Measurements from ENCODE around the gene NCKAP5.
"Not testable (repeated sequence)": the region's sequence is repeated elsewhere in the genome, so short reads cannot be mapped to it uniquely, and the experiment has no call there.

Gene NCKAP5

DNA sequence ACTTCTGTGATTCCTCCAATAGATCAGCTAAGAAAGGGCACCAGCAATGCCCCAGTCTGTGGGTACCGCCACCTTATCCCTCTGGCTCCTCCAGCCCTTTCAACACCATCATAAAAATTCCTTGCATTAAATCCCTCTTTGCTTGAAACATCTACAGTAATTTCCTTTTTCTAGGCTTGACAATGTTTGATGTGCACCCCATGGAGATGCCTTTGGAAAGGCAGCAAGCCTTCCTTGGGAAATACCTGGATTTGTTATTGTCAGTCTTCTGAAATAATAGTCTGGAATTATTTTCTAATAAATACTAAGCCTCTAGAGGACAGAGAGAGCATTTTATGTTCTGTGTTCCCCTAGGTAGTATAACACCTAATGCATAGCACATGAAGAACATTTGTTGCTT lies 46.1 kb downstream of the NCKAP5 start:
- DNase-seq (ENCODE audit: low read depth): no peak

DNA sequence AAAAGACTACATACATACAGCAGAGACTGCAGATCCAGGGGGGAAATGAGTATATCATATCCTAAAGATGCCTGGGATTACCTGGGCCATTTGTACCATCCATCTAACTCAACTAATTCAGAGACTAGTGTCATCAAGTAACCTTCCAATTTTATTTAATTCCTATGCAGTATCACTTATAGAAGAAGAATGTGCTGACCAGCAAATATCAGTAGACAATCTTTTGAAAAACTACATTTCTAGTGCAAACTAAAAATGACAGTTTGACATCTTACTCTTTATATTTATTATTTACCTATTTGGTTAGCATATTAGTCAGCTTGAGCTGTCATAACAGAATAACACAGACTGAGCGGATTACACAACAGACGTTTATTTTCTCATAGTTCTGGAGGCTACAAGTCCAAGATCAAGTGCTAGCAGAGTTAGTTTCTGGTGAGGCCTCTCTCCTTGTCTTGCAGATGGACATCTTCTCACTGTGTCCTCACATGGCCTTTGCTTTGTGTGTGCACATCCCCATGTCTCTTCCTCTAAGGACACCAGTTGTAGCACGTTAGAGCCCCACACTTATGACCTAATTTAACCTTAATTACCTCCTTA lies 47.0 kb downstream of the NCKAP5 start:
- no peak for DNase-seq (ENCODE audit: low read depth)

GRCh38 chr2:133519677-133520076 lies 48.6 kb downstream of the NCKAP5 start:
- not testable (repeated sequence) for DNase-seq (ENCODE audit: low read depth)

- no peak for DNase-seq (ENCODE audit: low read depth)
Measured at GRCh38 chr2:133518700-133519344, 49.4 kb downstream of the NCKAP5 start.

- no peak for DNase-seq (ENCODE audit: low read depth)
Measured at GRCh38 chr2:133517876-133518275, 50.4 kb downstream of the NCKAP5 start.

- no peak for DNase-seq (ENCODE audit: low read depth)
Measured at GRCh38 chr2:133516405-133517026, 51.7 kb downstream of the NCKAP5 start.

DNA sequence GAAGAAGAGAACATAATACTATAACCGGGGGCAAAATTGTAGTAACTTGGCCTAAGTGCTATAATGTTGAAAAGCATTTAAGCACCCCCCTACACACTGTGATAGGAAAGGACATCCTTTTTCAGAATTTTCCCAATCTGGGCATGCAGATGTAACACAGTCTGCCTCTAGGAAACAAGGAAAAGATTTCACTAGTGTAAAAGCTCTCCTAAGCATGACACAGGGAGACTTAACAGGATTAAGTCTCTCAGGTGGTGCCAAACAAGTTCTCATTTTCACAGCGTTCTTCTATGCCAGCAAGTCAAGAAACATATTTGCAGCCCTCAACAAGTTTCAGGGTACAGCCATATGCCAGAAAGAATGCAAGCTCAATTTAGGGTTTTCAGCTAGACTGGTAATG lies 53.0 kb downstream of the NCKAP5 start:
- no peak for DNase-seq (ENCODE audit: low read depth)

- DNase-seq (ENCODE audit: low read depth): no peak
Measured at GRCh38 chr2:133513893-133514292, 54.4 kb downstream of the NCKAP5 start.

DNA sequence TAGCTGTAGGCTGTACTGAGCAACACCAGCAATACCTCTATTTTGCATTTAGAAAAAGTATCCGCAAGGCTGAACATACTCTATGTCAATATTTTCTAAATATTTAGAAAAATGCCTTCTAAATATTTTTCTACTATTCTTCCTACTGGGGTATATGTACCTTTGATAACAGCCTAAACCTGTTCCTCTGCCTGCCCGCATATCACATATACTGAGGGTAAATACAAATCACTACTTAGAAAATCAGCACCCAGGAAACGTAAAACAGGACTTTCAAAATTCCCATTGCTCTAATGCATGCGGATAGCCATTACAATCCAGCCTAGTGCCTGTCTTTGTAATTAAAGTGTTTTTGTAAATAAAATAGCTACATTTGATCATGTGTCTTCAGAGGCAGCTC lies 56.1 kb downstream of the NCKAP5 start:
- no peak for DNase-seq (ENCODE audit: low read depth)

DNA sequence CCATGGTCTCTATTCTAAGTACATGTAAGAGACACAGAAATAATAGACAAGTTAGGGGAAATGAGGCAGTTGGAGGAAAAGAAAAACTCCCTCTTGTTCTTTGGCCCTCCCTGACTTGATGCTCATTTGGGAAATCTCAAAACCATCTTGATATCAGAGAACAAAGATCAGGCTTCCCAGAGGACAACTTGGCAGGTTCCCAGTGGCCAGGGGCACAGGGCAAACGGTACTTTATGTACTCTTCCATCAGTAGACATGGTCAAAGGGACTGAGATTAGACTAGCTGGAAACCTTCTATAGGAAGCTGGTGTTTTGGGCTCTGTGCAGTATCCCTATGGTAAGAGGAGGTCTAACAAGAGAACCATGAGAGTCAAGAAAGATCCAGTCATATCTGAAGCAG lies 56.6 kb downstream of the NCKAP5 start:
- no peak for DNase-seq (ENCODE audit: low read depth)

DNA sequence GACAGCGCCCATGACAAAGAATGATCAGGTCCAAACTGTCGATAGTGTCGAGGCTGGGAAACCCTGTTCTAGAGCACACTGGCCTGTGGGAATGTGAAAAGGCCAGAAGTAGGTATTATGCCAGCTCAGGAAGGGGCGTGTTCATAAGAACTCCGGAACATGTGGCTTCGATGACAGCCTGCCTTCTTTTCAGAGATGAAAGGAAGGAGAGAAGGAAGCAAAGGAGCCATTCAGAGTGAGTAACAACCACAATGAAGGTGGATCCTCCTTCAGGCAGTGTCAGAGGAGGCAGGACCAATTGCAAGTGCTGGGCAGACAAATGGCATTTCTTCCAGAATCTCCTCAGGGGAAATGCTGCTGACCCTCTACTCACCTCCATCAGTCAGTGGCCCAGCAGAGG lies 58.5 kb downstream of the NCKAP5 start:
- DNase-seq (ENCODE audit: low read depth): no peak

DNA sequence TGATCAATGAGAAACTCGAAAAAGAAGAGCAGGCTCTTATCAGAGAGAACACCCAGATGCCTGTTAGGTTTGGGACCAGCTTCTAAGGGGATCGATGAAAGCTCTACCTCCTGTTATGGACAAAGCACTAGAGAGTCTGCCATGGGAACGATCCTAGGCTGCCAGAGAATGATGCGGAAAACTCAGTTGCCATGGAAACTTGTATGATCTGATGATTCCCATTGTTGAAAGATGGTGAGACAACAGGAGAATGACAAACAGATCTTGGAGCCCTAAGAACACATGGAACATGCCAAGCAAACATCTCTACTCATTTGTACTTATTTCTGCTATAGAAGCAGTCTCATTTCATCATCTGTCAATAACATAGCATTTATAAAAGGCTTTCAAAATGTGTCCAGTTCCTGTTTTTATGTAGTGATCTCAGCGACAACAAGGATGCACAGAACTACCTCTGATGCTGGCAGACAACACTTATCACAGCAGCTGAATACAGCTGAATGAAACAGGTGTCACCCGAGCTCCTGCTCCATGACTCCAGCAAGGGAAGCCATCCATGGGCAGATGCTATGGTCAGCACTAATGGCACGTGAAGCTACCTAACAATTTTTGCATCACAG lies 59.6 kb downstream of the NCKAP5 start:
- no peak for DNase-seq (ENCODE audit: low read depth)

GRCh38 chr2:133506996-133507395 lies 61.3 kb downstream of the NCKAP5 start:
- no peak for DNase-seq (ENCODE audit: low read depth)

DNA sequence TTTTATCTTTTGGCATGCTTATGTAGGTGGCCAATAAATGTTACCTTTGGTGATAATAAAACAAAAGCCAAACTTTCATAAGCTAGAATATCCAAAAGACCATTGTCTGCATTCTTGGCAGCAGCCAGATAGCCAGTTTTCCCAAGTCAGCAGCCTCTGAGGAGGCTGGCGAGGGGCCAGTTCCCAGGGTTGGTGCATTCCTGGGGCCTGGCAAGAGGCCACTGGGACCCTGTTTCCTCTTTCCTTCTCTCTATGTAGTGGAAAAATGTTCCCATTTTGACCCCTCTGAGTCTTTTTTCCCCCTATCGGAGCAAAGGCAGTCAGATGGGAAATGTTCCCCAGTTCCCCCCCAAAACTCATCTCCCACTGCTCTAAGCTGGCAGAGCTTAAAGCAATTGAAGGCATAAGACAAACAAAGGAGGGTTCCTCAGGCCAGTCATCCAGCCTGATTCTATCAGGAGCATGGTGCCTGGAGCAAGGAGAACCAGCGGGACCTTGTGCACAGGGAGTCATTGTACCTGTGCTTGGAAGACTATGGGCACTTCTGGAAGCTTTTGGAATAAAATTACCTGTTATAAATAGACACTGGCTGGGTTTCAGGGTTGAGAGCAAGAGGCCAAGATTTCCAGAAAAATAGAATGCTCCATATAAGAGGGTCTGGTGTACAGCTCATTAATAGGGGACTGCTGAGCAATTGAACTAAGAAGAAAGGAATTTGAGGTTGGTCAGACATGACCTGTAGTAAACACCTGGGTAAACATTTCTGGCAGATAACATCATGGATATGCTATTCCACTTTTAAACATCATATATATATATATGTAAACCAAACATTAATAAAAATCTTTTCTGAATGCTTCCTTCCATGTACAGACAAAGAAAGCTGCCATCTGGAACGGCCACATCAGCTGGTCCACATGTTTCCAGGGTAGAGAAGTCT lies 63.4 kb downstream of the NCKAP5 start:
- no peak for DNase-seq (ENCODE audit: low read depth)

DNA sequence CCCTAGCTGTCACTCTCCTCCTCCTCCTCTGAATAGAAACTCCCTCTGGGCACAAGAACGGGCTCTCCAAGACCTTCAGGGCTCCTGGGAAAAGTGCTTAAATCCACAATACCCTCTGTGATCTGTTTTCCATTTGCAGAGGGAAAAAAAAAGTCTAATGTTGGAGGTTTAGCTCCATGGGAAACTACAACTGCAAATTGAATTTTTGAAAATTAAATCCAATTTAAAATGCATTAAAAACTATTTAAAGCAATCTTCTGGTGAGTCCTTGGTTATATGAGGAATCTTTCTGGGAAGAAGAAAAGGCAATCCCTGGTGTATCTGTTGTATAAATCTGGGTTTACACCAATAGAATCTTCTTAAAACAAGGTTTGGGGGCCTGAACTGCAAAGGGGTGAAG lies 64.3 kb downstream of the NCKAP5 start:
- DNase-seq (ENCODE audit: low read depth): no peak

DNA sequence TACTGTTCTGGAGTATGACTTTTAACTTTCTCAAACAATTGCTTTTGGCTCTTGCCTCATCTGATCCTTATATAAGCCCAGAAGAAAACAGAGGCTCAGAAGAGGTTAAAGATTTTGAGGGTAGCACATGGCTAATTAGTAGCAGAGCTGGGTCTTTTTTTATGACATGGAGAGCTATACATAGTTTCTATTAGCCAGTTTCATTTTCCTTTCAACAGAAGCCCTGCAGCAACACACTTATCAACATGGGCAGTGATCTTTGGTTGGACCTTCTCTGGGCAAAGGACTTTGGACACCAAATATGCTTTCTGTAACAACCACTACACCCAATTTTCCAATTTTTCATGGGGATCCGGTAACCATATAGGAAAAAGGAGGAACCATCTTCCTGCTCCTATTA lies 64.9 kb downstream of the NCKAP5 start:
- no peak for DNase-seq (ENCODE audit: low read depth)

DNA sequence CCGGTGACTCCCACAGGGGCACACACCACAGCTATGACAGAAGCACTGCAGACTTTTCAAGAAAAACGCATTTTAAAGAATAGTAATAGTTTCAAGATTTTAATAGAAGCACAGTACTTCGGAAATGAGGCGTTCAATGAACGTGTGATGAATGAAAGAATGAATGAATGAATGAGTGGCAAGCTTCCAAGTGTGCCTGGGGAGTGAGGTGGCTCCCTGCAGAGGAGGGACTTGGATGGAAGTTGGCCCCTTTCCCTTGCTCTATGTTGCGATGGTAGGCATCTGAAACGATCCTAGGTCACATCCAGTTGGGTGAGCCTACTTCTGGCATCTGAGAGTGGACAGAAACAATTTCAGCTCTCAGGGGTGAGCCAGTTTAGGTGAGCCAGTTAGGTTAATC lies 65.6 kb downstream of the NCKAP5 start:
- DNase-seq (ENCODE audit: low read depth): no peak

DNA sequence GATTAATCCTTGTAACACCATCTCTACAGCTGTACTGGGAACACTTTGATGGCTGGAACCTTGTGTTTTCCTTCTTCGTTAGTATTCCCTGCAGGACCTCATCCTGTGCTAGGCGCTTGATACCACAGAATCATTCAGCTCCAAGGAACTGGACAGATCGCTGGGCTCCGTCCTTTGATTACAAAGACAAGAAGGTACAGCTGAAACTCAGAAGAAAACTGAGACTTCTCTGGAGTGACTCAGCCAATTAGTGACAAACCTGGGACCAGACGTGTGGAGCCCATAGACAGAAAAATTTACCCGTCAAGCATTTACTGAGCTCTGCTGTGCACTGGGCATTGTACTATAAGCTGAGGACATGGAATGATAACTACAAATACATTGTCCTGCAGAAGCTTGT lies 67.3 kb downstream of the NCKAP5 start:
- DNase-seq (ENCODE audit: low read depth): no peak

GRCh38 chr2:133498662-133499585 lies 69.3 kb downstream of the NCKAP5 start:
- DNase-seq (ENCODE audit: low read depth): no peak

- DNase-seq (ENCODE audit: low read depth): no peak
Measured at GRCh38 chr2:133497951-133498565, 70.2 kb downstream of the NCKAP5 start.
